ENCODE measurements around the gene EEFSEC. TPM values are rescaled to one million over a fixed set of nuclear protein-coding genes. Genes with fewer than 3 reads are reported as not detected.

EEFSEC gene
- total RNA-seq, 2 donors from 2014 or later = 20.8 to 32.7 TPM

GRCh38 chr3:128239304-128239703, 86.0 kb downstream of the EEFSEC start:
- no peak for ATAC-seq
- H3K9me3 Mint-ChIP-seq = no peaks in the 10 kb centered on the region

DNA sequence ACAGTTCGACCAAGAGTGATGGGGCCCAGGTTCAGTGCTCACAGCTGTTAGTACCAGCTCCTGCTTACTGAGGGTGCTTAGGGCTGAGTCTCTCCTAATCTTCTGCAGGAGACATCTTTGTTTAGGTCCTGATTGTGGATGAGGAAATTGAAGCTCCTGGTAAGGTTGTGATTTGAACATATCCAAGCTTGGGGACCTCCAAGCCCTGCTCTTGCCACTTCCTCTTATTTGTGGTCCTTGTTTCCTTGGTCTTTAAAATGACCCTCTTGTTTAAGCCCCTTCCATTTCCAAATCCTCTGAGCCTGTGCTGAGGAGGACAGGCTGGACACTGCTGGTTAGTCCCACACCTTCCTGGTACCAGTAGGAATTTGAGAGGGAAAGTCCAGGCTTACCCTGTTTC, 87.0 kb downstream of the EEFSEC start:
- ATAC-seq (peak in 1 of 2 donors; percentile 24), DNase-seq (ENCODE audit: low spot score) (no peak)
- no peaks in the 10 kb centered on the region for H3K9me3 Mint-ChIP-seq
- peaks cover 14 to 16% of the 10 kb centered on the region in 2 donors for H3K4me1 Mint-ChIP-seq (ENCODE audit: low read depth in 2 of 2)
- no peak overlapping the region for H3K4me3 Mint-ChIP-seq
- no peaks in the 10 kb centered on the region for H3K27me3 Mint-ChIP-seq
- no peak overlapping the region for H3K27ac Mint-ChIP-seq
- H3K36me3 Mint-ChIP-seq = no peaks in the 10 kb centered on the region

More at GRCh38 chr3:128239304-128239703, 86.0 kb downstream of the EEFSEC start:
- Mint-ChIP-seq H3K36me3 (no peaks in the 10 kb centered on the region), H3K27me3 (no peaks in the 10 kb centered on the region), H3K4me3 (no peak overlapping the region), H3K4me1 (ENCODE audit: low read depth in 2 of 2) (peaks cover 14 to 16% of the 10 kb centered on the region in 2 donors), H3K27ac (peak overlapping the region in 1 of 2 donors; percentile 57)
- DNase-seq (ENCODE audit: low spot score) = no peak

DNA sequence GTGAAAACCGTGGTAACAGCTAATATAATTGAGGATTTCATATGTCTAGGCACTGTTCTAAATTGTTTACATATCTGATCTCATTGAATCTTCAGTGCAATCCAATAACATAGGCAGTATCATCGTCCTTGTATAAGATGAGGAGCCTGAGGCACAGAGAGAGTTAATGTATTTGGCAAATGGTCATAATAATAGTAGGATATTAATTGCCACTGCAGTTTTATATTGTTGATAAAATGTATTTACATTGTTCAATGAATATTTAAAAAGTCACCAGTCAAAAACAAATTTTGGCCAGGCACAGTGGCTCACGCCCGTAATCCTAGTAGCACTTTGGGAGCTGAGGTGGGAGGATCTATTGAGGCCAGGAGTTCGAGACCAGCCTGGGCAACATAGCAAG, 88.5 kb downstream of the EEFSEC start:
- no peaks in the 10 kb centered on the region for H3K27me3 Mint-ChIP-seq
- no peak overlapping the region for H3K4me3 Mint-ChIP-seq
- H3K27ac Mint-ChIP-seq = no peak overlapping the region
- peaks cover 3% of the 10 kb centered on the region for H3K36me3 Mint-ChIP-seq
- ATAC-seq (no peak), DNase-seq (ENCODE audit: low spot score) (no peak)
- peaks cover 14 to 16% of the 10 kb centered on the region in 2 donors for H3K4me1 Mint-ChIP-seq (ENCODE audit: low read depth in 2 of 2)
- H3K9me3 Mint-ChIP-seq = no peaks in the 10 kb centered on the region

DNA sequence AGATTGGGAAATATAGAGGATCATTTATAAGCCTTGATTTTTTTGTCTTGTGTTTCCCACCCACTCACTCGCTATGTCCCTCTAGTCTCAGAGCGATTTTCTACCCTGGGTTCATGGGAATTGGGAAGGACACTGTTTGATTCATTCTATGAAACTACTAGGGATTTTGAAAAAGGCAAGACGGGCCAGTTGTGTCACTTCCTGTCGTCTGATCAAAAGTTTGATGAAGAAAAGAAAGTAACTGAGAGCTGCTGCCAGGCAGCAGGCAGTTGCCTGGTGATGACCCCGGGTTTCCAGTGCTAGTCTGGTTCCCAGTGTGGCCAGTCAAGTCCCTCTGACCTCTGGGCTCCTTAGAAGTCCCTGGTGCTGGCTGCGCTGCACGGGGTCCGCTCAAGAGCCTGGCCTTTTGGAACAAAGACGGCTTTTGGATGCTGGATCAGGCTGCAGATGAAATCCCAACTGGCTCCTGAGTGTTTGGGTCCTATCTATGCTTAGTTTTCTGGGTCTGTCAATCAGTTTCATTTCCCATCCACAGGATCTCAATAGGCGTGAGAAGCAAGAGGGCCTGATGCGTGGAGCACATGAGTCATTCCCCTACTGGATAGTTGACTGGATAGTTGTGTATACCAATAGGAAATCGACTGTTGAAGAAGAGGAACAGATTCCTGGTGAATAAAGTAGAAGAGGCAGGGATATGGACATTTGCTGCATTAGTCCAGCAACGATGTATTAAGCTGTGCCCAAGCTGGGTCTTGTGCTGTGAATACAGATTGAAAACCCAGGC, 89.7 kb downstream of the EEFSEC start:
- H3K36me3 Mint-ChIP-seq = peaks cover 13% of the 10 kb centered on the region
- DNase-seq (ENCODE audit: low spot score) = no peak
- H3K4me1 Mint-ChIP-seq (ENCODE audit: low read depth in 2 of 2) = peaks cover 11 to 13% of the 10 kb centered on the region in 2 donors
- H3K27ac Mint-ChIP-seq = peak overlapping the region; percentile 16 to 67
- no peak for ATAC-seq
- H3K9me3 Mint-ChIP-seq = no peaks in the 10 kb centered on the region
- H3K27me3 Mint-ChIP-seq = no peaks in the 10 kb centered on the region
- H3K4me3 Mint-ChIP-seq = no peak overlapping the region

DNA sequence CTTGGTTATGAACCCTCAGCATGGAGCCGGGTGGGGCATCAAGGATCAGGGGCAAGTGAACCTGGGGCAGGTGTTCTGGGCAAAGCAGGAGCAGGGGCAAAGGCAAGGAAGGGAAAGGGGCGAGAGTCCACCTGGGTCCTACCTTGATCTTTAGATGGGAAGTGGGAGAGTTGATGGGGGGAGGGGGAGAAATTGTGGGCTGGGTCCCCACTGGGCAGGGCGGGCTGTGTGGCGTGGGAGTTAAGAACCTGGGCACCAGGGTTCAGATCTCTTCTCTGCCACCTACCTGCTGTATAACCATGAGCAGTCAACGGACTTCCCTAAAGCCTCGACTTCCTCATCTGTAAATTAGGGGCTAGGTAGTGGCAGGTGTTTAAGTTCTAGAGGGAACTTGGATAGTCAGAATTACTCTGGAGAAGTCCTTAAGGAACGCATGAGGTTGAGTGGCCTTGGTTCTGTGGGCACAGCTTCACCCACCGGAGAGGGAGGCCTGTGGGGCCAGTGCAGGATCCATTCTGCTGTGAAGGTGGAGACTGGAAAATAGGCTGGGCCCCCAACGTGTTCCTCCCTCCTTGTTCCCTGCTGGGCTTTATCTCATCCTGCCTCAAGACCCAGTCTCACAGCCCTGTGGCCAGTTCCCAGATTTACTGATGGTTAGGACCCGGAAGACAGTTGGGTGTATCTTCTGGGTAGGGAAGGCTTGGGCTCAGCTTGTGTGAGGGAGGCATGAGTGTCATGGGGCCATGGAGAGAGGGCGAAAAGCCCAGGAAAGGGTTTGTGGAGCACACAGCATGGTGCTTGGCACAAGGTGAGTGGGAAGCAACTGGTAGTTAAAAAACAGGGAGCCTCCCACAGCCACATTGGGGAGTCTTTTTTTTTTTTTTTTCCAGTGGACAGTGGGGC, 90.6 kb downstream of the EEFSEC start:
- H3K27ac Mint-ChIP-seq = no peak overlapping the region

DNA sequence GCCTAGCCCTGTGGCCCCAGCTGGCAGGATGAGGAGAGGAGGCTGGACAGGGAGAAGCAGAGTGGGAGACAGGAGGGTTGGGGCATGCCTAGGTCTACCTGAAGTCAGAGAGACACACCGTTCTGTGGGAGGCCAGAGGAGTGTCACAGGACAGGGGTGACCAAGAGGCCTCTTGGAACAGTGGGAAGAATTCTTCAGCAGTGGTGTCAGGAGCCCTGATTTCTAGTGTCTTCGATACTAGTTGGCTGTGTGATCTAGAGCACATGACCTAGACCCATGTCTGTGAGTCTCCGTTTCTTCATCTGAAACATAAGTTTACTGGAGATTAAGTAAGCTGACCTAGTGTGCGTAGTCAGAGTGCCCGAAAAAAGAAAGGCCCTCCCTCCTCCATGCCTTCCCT, 92.2 kb downstream of the EEFSEC start:
- ATAC-seq (no peak), DNase-seq (ENCODE audit: low spot score) (no peak)
- Mint-ChIP-seq H3K27me3 (no peaks in the 10 kb centered on the region), H3K4me1 (ENCODE audit: low read depth in 2 of 2) (peaks cover 10 to 13% of the 10 kb centered on the region in 2 donors), H3K27ac (no peak overlapping the region), H3K9me3 (no peaks in the 10 kb centered on the region), H3K36me3 (peaks cover 17% of the 10 kb centered on the region), H3K4me3 (no peak overlapping the region)

More for the DNA sequence above, 90.6 kb downstream of the EEFSEC start:
- DNase-seq (ENCODE audit: low spot score) (no peak), ATAC-seq (no peak)
- Mint-ChIP-seq H3K36me3 (peaks cover 13% of the 10 kb centered on the region), H3K9me3 (no peaks in the 10 kb centered on the region), H3K4me3 (no peak overlapping the region), H3K27me3 (no peaks in the 10 kb centered on the region), H3K4me1 (ENCODE audit: low read depth in 2 of 2) (peaks cover 11 to 13% of the 10 kb centered on the region in 2 donors)

DNA sequence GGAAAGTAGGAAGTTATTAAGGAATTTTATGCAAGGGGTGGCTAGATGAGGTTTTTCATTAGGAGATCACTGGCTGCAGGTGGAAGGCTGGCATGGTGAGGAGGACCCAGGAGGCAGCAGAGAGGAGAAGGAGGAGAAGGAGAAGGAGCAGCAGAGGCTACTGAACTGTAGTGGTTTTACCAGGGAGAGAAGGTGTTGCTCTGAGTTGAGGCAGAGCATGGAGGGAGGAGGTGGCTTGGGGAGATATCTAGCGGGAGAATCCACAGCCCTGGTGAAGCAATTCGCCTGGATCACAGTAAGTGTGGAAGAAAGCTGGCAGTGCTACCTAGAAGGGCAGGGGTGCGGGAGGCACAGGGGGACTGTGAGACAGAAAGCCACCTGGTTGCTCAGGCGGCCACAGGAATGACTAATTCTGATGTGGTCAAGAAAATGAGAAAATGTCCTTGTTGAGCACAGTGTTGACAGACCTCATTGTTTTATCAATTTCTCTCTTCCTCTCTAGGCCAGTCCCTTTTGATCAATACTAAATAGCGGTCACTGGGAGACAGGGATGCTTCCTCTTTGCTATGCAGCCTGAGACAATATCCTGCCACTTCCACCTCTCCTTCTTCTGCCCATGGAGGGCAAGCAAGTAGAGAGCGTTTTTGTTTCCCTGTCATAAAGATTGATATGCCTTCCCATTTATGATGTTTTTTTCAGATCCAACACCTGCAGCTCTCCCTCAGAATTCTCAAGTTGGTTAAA, 94.6 kb downstream of the EEFSEC start:
- no peak overlapping the region for H3K4me3 Mint-ChIP-seq
- peaks cover 10 to 12% of the 10 kb centered on the region in 2 donors for H3K4me1 Mint-ChIP-seq (ENCODE audit: low read depth in 2 of 2)
- ATAC-seq = no peak
- peaks cover 24% of the 10 kb centered on the region for H3K36me3 Mint-ChIP-seq
- no peaks in the 10 kb centered on the region for H3K9me3 Mint-ChIP-seq
- H3K27ac Mint-ChIP-seq = no peak overlapping the region
- no peak for DNase-seq (ENCODE audit: low spot score)
- H3K27me3 Mint-ChIP-seq = no peaks in the 10 kb centered on the region

- Mint-ChIP-seq H3K9me3 (no peaks in the 10 kb centered on the region), H3K27ac (no peak overlapping the region), H3K4me3 (no peak overlapping the region), H3K27me3 (no peaks in the 10 kb centered on the region), H3K4me1 (ENCODE audit: low read depth in 2 of 2) (peaks cover 6 to 33% of the 10 kb centered on the region in 2 donors), H3K36me3 (peaks cover 18% of the 10 kb centered on the region)
- DNase-seq (ENCODE audit: low spot score) (no peak), ATAC-seq (no peak)
Measured at GRCh38 chr3:128252083-128252482, 98.8 kb downstream of the EEFSEC start.

- Mint-ChIP-seq H3K36me3 (peaks cover 12% of the 10 kb centered on the region), H3K4me1 (ENCODE audit: low read depth in 2 of 2) (peaks cover 6 to 37% of the 10 kb centered on the region in 2 donors), H3K27me3 (no peaks in the 10 kb centered on the region), H3K27ac (no peak overlapping the region), H3K4me3 (no peak overlapping the region), H3K9me3 (no peaks in the 10 kb centered on the region)
- ATAC-seq (no peak), DNase-seq (ENCODE audit: low spot score) (no peak)
Measured at GRCh38 chr3:128253150-128253549, 99.9 kb downstream of the EEFSEC start.

- no peak for DNase-seq (ENCODE audit: low spot score)
- H3K4me1 Mint-ChIP-seq (ENCODE audit: low read depth in 2 of 2) = peaks cover 6 to 37% of the 10 kb centered on the region in 2 donors
- peaks cover 12% of the 10 kb centered on the region for H3K36me3 Mint-ChIP-seq
- ATAC-seq = no peak
- H3K27me3 Mint-ChIP-seq = no peaks in the 10 kb centered on the region
- H3K9me3 Mint-ChIP-seq = peaks cover 3% of the 10 kb centered on the region
- no peak overlapping the region for H3K4me3 Mint-ChIP-seq
- no peak overlapping the region for H3K27ac Mint-ChIP-seq
Measured at GRCh38 chr3:128254066-128254590, 100.8 kb downstream of the EEFSEC start.

DNA sequence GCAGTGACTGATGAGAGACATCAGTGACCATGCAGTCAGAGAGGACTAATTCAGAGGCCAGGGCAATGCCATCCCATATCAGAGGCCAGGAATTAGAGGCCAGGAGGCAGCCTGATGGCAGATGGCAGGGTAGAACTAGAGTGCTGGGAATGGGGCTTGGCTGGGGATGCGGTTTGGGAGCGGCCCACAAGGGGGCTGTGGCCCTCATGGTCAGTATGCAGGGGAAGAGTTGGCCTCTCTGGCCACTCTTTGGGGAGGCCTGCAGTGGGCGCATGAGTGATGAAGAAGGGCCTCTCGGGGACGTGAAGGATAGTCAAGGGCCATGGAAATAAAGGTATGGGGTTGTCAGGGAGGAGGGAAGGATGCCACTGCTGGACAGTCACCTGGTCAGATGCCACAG, 101.7 kb downstream of the EEFSEC start:
- DNase-seq (ENCODE audit: low spot score) (no peak), ATAC-seq (peak in 1 of 2 donors; percentile 33)
- no peaks in the 10 kb centered on the region for H3K27me3 Mint-ChIP-seq
- peaks cover 19% of the 10 kb centered on the region for H3K36me3 Mint-ChIP-seq
- H3K9me3 Mint-ChIP-seq = peaks cover 9% of the 10 kb centered on the region
- no peak overlapping the region for H3K27ac Mint-ChIP-seq
- H3K4me1 Mint-ChIP-seq (ENCODE audit: low read depth in 2 of 2) = peaks cover 6 to 36% of the 10 kb centered on the region in 2 donors
- no peak overlapping the region for H3K4me3 Mint-ChIP-seq

- H3K9me3 Mint-ChIP-seq = peaks cover 10% of the 10 kb centered on the region
- H3K36me3 Mint-ChIP-seq = peaks cover 12% of the 10 kb centered on the region
- no peak overlapping the region for H3K27ac Mint-ChIP-seq
- H3K4me3 Mint-ChIP-seq = no peak overlapping the region
- no peaks in the 10 kb centered on the region for H3K27me3 Mint-ChIP-seq
- DNase-seq (ENCODE audit: low spot score) (no peak), ATAC-seq (no peak)
- peaks cover 6 to 36% of the 10 kb centered on the region in 2 donors for H3K4me1 Mint-ChIP-seq (ENCODE audit: low read depth in 2 of 2)
Measured at GRCh38 chr3:128256131-128256530, 102.8 kb downstream of the EEFSEC start.

GRCh38 chr3:128257632-128258031, 104.4 kb downstream of the EEFSEC start:
- Mint-ChIP-seq H3K4me3 (no peak overlapping the region), H3K36me3 (peaks cover 16% of the 10 kb centered on the region)

More at GRCh38 chr3:128257632-128258031, 104.4 kb downstream of the EEFSEC start:
- H3K27me3 Mint-ChIP-seq = no peaks in the 10 kb centered on the region
- peak overlapping the region in 1 of 2 donors; percentile 68 for H3K27ac Mint-ChIP-seq
- peaks cover 10% of the 10 kb centered on the region for H3K9me3 Mint-ChIP-seq
- H3K4me1 Mint-ChIP-seq (ENCODE audit: low read depth in 2 of 2) = peaks cover 6 to 32% of the 10 kb centered on the region in 2 donors
- DNase-seq (ENCODE audit: low spot score) (no peak), ATAC-seq (no peak)

Data from natural killer cell treated with Interleukin-12 subunit alpha and Interleukin-12 subunit beta and Interleukin-15 and Interleukin-18, amount 100 ng/mL, for 72 hours (primary cell).